Measurements from ENCODE around the gene UBE4B.
"Not testable (repeated sequence)": the region's sequence is repeated elsewhere in the genome, so short reads cannot be mapped to it uniquely, and the experiment has no call there.

The UBE4B gene

DNA sequence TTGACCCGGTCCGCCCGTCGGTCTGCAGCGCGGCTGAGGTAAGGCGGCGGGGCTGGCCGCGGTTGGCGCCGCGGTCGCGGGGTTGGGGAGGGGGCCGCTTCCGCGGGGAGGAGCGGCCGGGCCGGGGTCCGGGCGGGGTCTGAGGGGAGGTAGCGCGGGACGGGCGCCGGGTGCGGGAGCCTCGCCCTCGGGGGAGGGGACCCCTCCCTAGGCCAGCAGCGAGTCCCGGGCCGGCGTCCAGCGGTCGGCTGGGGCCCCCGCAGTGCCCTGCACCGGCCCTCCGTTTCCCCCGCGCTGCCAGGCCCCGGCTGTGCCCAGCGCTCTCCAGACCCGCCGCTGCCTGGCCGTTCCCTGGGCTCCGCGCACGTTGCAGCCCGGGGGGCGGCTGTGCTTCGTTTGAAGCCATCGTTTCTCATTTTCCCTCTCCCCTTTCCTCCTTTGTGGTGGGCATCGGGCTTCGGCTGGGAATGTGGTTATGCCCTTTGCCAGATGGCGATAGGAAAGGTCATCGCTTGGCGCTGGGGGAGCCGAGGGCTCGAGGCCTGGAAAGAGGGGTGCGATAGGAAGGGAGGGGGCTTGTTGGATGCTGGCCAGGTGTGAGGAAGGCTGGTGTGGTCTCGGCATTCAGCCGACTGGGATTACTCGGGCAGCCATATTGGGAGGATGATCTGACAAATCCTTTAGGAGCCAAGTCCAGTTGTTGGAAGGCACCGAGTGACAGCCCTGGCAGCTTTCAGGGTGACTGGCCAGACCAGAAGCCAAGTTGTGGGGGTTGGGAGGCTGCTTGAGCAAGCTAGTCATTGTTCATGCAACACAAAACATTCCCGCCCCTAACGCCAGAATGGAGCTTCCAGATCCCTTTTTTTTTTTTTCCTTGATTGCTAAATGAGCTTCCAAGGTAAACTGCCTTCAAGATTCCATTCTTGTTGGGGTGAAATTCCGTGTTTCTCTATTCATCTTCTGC is 178.4 kb downstream of the UBE4B start:
- DNase-seq (ENCODE audit: low spot score): no peak

DNA sequence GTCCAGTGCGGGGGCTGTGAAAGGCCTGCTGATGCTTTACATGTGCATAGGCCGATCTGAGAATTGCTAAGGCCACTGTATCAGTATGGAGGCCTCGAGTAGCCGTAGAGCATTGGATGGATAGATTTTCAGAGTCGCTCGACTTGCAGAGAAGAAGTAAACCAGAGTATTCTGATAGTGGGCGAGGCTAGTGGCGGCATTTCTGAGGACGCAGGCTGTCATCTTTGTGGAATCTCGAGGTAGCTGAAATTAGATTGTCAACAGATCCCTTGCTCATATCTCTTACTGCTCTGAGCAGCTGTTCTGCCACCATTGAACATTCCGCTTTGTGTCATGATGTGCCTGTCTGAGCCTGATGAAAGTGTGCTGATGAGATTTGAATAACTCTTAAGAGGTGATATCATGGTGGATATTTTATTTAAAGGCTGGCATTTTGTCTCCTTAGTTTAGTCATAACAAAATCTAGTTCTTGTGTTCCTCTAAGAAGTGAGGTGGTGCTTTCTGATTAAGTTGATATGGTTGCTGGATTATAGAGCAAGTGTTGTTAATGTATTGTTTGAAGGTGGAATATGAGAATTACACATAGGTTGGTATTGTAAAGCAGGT is 179.2 kb downstream of the UBE4B start:
- DNase-seq (ENCODE audit: low spot score): no peak

- DNase-seq (ENCODE audit: low spot score): no peak
Measured at GRCh38 chr1:10212476-10212875, 179.7 kb downstream of the UBE4B start.

- no peak for DNase-seq (ENCODE audit: low spot score)
Measured at GRCh38 chr1:10213186-10213705, 180.5 kb downstream of the UBE4B start.

DNA sequence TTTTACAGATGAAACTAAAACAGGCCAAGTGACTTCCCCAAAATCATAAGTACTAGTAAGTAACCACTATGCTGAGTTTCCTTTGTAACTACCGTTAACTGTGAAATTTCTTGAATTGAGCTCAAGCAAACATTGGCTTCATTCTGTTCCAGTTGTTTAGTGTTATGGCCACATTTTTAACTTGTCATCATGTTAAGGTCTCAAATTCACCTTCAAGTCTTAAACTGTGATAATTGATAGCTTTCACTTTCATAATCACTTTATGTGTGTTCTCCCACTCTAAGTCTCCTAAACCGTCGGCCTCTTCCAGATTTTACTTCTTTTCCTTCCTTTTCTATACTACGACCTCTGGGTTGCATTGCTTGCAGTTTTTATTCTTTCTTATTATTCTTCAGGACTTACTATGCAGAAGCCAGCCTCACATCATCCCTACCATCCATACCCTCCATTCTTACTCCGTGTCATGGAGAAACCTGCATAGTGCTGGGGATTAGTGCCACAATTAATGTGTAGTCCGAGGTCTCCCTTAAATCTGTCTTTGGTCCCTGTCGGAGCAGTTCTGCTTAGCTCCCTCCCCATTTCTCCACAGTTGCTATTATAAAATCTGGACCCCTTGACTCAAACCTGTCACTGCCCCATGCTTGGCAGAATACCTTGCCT is 183.5 kb downstream of the UBE4B start:
- DNase-seq (ENCODE audit: low spot score): no peak

- DNase-seq (ENCODE audit: low spot score): no peak
Measured at GRCh38 chr1:10217748-10218441, 185.1 kb downstream of the UBE4B start.

GRCh38 chr1:10220200-10220599 is 187.4 kb downstream of the UBE4B start:
- DNase-seq (ENCODE audit: low spot score): no peak

DNA sequence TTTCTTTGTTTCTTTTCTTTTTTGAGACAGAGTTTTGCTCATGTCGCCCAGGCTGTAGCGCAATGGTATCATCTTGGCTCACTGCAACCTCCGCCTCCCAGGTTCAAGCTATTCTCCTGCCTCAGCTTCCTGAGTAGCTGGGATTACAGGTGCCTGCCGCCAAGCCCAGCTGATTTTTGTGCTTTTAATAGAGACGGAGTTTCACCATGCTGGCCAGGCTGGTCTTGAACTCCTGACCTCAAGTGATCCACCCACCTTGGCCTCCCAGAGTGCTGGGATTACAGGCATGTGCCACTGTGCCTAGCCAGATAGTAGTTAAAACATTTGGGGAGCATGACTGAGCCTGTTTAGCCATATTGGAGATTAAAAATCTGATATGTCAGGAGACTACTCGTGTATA is 187.9 kb downstream of the UBE4B start:
- not testable (repeated sequence) for DNase-seq (ENCODE audit: low spot score)

DNA sequence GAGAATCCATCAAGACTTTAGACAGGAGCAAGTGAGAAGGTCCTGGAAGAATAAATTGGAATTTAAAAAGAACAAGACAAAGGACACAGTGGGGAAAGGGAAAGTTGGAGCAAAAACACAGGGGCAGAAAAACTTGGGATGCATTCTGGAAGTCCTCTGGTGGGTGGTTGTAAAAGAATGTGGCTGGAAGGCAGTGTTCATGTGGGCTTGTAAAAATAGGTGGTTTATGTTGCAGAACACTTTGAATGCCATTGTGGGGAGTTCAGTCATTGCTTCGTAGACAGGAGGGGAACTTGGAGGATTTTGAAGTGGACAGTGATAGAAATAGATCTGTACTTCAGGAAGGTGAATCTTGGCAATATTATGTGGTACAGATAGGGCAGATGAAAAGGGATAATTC is 192.8 kb downstream of the UBE4B start:
- DNase-seq (ENCODE audit: low spot score): no peak

DNA sequence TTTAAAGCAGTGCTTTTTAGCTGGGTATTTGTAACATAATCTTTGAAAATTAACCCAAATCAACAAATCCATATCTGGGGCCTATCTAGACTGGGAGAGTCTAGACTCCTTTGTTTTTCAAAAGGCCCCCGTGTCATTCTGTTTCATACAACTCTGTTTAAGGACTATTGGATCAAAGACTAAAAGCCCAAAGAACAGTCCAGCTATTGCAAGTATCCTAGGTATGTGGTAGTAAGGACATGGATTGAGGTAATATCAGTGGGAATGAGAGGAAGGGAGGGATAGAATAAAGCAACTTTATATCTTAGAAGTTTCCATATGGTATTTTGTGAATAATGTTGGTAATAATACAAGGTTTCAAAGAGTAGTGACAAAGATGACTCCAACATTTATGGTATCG is 195.8 kb downstream of the UBE4B start:
- DNase-seq (ENCODE audit: low spot score): no peak

GRCh38 chr1:10229903-10230302 is 197.1 kb downstream of the UBE4B start:
- DNase-seq (ENCODE audit: low spot score): no peak

All from hematopoietic multipotent progenitor cell treated with erythropoietin and hydrocortisone succinate and interleukin-3 and kit ligand, for 15 days (in vitro differentiated cells).